PC-3 (cell line): Measurements from ENCODE around the gene UBXN2A. TPM values are rescaled to one million over a fixed set of nuclear protein-coding genes. Genes with fewer than 3 reads are reported as not detected.

Source experiments
- ATAC-seq: fragments of 200-7000 bp; cut with Tn5 transposase; 2 replicates; pipeline ENCODE4 v1.9.1; 2020; ENCODE audit warnings: mild to moderate bottlenecking, moderate library complexity
- BruUV-seq: library from RNA; stranded (reverse); fragments of 400-500 nt; replicated peaks from 2 replicates; lab custom pipeline; 2021; lab: Mats Ljungman, UMichigan
- CTCF ChIA-PET: fragments of 300-600 bp; sonication (Branson Sonifier 250); formaldehyde crosslinking; loops from one replicate; lab custom pipeline; 2022; ENCODE audit warnings: antibody characterized with exemption; lab: Charles Lee
- POLR2A ChIA-PET: fragments of 300-600 bp; sonication (Branson Sonifier 250); formaldehyde crosslinking; loops from one replicate; lab custom pipeline; 2022; ENCODE audit warnings: antibody characterized with exemption; ENCODE audit not compliant: unreplicated experiment; lab: Charles Lee
- DNase-seq: peaks from one replicate; pipeline ENCODE4 v3.0.0-alpha.2; 2015
- H2AFZ ChIP-seq: fragments of 300-600 bp; sonication (generic); 2 replicates; pipeline ENCODE4 v1.6.0; 2016; ENCODE audit warnings: antibody characterized with exemption, low read length
- H3F3A ChIP-seq: fragments of 300-600 bp; sonication (generic); one replicate; pipeline ENCODE4 v1.6.0; 2017; ENCODE audit warnings: antibody characterized with exemption, low read length, control low read depth, mild to moderate bottlenecking; ENCODE audit not compliant: unreplicated experiment
- H3K27ac ChIP-seq: fragments of 300-600 bp; sonication (generic); 2 replicates; pipeline ENCODE4 v1.5.1; 2016; ENCODE audit warnings: mild to moderate bottlenecking, low read length
- H3K27me3 ChIP-seq: fragments of 300-600 bp; sonication (generic); 2 replicates; pipeline ENCODE4 v1.6.1; 2016; ENCODE audit warnings: low read length, mixed read lengths
- H3K36me3 ChIP-seq: fragments of 300-600 bp; sonication (generic); 2 replicates; pipeline ENCODE4 v1.6.1; 2016; ENCODE audit warnings: low read depth, mixed run types, low read length, mixed read lengths
- H3K4me1 ChIP-seq: fragments of 300-600 bp; sonication (generic); 2 replicates; pipeline ENCODE4 v1.5.1; 2016; ENCODE audit warnings: low read length; ENCODE audit not compliant: insufficient read depth
- H3K4me2 ChIP-seq: fragments of 300-600 bp; sonication (generic); 2 replicates; pipeline ENCODE4 v1.6.0; 2016; ENCODE audit warnings: low read length
- H3K4me3 ChIP-seq: fragments of 300-600 bp; sonication (generic); 2 replicates; pipeline ENCODE4 v1.5.1; 2016; ENCODE audit warnings: mild to moderate bottlenecking, low read length, mixed read lengths
- H3K79me2 ChIP-seq: fragments of 300-600 bp; sonication (generic); 2 replicates; pipeline ENCODE4 v1.6.1; 2017; ENCODE audit warnings: low read length, mixed read lengths
- H3K9ac ChIP-seq: fragments of 300-600 bp; sonication (generic); 2 replicates; pipeline ENCODE4 v1.6.0; 2016; ENCODE audit warnings: mild to moderate bottlenecking, low read length
- H3K9me2 ChIP-seq: fragments of 300-600 bp; sonication (generic); replicated peaks from 2 replicates; pipeline ENCODE4 v1.6.1; 2016; ENCODE audit warnings: mixed run types, low read length, mixed read lengths
- H3K9me3 ChIP-seq: fragments of 300-600 bp; sonication (generic); 2 replicates; pipeline ENCODE4 v1.6.1; 2016; ENCODE audit warnings: low read length, mixed read lengths
- H4K20me1 ChIP-seq: fragments of 300-600 bp; sonication (generic); 2 replicates; pipeline ENCODE4 v1.6.1; 2016; ENCODE audit warnings: low read length, mixed read lengths
- EZH2 ChIP-seq: fragments of 300-600 bp; sonication (generic); IDR thresholded peaks from one replicate; pipeline ENCODE4 v1.6.1; 2017; ENCODE audit warnings: antibody characterized with exemption, mild to moderate bottlenecking, low read length; ENCODE audit not compliant: unreplicated experiment
- EZH2phosphoT487 ChIP-seq: fragments of 300-600 bp; sonication (generic); IDR thresholded peaks from 2 replicates; pipeline ENCODE4 v1.6.1; 2018; ENCODE audit warnings: mild to moderate bottlenecking, antibody characterized with exemption, low read length, borderline replicate concordance
- intact Hi-C: fragments of 100-400 bp; cut with micrococcal nuclease; formaldehyde crosslinking; loops from 2 replicates; pipeline ENCODE4 v1.9.0; 2023
- total RNA-seq: library from RNA; depleted of rRNA; stranded (reverse); fragments of >200 nt; gene quantifications from 2 replicates; pipeline ENCODE4 v1.2.3, GENCODE V29; 2014
- TF ChIP-seq, protein P1 (sequence below): fragments of 300-600 bp; sonication (generic); conservative IDR thresholded peaks from 2 replicates; pipeline ENCODE4 v1.5.1; 2017; ENCODE audit warnings: antibody characterized with exemption, low read depth, mild to moderate bottlenecking, low read length

The UBXN2A gene
- total RNA-seq, 1 experiment from 2014 or later: 15.4 TPM

DNA sequence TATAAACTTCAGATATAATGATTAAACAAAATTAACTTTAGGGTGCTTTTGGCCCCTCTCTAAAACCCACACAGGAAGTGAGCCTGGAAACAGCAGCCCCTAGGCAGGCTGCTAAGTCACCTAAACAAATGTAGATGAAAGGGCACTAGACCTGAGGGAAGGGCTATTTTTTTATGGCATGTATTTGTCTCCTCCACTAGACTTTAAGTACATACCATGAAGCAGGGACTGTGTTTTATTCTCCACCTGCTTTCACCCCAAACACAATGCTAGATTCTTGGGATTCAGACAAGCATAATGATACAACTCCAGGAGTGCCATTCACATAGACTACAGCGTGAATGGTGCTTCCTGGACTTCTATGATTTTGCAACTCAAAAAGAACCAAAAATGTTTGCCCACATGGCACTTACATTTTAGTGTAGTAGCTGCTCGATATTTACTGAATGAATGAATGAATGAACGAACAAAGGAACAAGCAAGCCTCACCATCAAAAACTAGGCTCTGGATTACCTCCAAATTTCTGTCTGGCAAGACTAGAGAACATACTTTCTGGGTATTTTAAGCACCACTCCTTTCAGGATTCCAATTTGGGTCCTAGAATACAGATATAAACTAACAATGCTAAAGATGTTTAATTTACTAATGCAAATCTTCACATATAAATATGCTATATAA lies 23.4 kb upstream of the UBXN2A start:
- peak overlapping the region; percentile 15 for H3K27ac ChIP-seq
- CTCF ChIA-PET: no interaction called here
- POLR2A ChIA-PET: no interaction called here
- no peaks in the 10 kb centered on the region for H4K20me1 ChIP-seq
- no peak overlapping the region for H2AFZ ChIP-seq
- H3K79me2 ChIP-seq: peaks cover 99% of the 10 kb centered on the region
- TF ChIP-seq EZH2phosphoT487: no peak
- TF ChIP-seq EZH2: no peak
- TF ChIP-seq, protein P1, sequence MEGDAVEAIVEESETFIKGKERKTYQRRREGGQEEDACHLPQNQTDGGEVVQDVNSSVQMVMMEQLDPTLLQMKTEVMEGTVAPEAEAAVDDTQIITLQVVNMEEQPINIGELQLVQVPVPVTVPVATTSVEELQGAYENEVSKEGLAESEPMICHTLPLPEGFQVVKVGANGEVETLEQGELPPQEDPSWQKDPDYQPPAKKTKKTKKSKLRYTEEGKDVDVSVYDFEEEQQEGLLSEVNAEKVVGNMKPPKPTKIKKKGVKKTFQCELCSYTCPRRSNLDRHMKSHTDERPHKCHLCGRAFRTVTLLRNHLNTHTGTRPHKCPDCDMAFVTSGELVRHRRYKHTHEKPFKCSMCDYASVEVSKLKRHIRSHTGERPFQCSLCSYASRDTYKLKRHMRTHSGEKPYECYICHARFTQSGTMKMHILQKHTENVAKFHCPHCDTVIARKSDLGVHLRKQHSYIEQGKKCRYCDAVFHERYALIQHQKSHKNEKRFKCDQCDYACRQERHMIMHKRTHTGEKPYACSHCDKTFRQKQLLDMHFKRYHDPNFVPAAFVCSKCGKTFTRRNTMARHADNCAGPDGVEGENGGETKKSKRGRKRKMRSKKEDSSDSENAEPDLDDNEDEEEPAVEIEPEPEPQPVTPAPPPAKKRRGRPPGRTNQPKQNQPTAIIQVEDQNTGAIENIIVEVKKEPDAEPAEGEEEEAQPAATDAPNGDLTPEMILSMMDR: no peak
- H3K36me3 ChIP-seq: no peaks in the 10 kb centered on the region
- H3F3A ChIP-seq: no peaks in the 10 kb centered on the region
- no peak overlapping the region for H3K4me3 ChIP-seq
- H3K9me2 ChIP-seq: no peaks in the 10 kb centered on the region
- no peaks in the 10 kb centered on the region for H3K9me3 ChIP-seq
- no TSS peak for BruUV-seq
- H3K9ac ChIP-seq: no peak overlapping the region
- no peaks in the 10 kb centered on the region for H3K27me3 ChIP-seq
- H3K4me2 ChIP-seq: peak overlapping the region; percentile 40
- intact Hi-C loops: no loop called here
- peaks cover 23% of the 10 kb centered on the region for H3K4me1 ChIP-seq
- DNase-seq (peak; percentile 48), ATAC-seq (peak; percentile 56)

DNA sequence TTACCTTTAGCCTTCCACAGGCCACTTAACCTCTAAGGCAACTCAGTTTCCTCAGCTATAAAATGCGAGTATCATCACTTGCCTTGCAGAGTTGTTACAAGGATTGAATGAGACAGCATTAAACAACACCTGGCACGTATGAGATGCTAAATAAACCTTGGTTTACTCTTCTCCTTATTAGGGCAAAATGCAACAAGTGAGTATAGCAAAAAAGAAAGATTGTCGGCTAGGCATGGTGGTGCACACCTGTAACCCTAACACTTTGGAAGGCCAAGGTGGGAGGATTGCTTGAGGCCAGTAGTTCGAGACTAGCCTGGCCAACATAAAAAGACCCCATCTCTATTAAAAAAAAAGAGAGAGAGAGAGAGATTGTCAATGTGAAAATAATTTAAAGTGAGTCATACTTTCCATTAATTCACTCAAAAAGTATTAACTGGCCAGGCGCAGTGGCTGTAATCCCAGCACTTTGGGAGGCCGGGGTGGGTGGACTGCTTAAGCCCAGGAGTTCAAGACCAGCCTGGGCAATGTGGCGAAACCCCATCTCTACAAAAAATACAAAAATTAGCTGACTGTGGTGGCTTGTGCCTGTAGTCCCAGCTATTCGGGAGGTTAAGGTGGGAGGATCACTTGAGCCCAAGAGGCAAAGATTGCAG lies 21.3 kb upstream of the UBXN2A start:
- no peaks in the 10 kb centered on the region for H3K27me3 ChIP-seq
- ATAC-seq (no peak), DNase-seq (no peak)
- ChIA-PET CTCF (no interaction called here), POLR2A (no interaction called here)
- H3F3A ChIP-seq: no peaks in the 10 kb centered on the region
- peaks cover 99% of the 10 kb centered on the region for H3K79me2 ChIP-seq
- no peak overlapping the region for H2AFZ ChIP-seq
- H3K9me3 ChIP-seq: no peaks in the 10 kb centered on the region
- no peak overlapping the region for H3K27ac ChIP-seq
- no peaks in the 10 kb centered on the region for H3K9me2 ChIP-seq
- H4K20me1 ChIP-seq: no peaks in the 10 kb centered on the region
- H3K4me2 ChIP-seq: no peak overlapping the region
- no peak overlapping the region for H3K4me3 ChIP-seq
- no peaks in the 10 kb centered on the region for H3K36me3 ChIP-seq
- no TSS peak for BruUV-seq
- TF ChIP-seq, protein P1: no peak
- TF ChIP-seq EZH2: no peak
- no peak for TF ChIP-seq EZH2phosphoT487
- H3K9ac ChIP-seq: no peak overlapping the region
- intact Hi-C loops: no loop called here
- H3K4me1 ChIP-seq: peaks cover 26% of the 10 kb centered on the region
